ENCODE data around the gene EMD. TPM values are rescaled to one million over a fixed set of nuclear protein-coding genes. Genes with fewer than 3 reads are reported as not detected.

EMD gene
- total and polyA plus RNA-seq, 10 of the 15 experiments (the other 5 are each of a cell fraction or from before 2014, with no cell fraction given) = 0.76 to 100 (median 43.2) TPM

- no peaks in the 10 kb centered on the region for H3K27me3 ChIP-seq (replicated peaks in 1 of 2; ENCODE audit: control insufficient read depth in 2 of 2, insufficient read depth in 2 of 2, low read length in 1 of 2)
- no peak for ATAC-seq
- BruUV-seq (replicated peaks) = TSS peak; percentile 57
- H3K27ac ChIP-seq (ENCODE audit: control insufficient read depth, insufficient read depth) = no peak overlapping the region
- peaks cover 0 to 53% of the 10 kb centered on the region in 2 experiments; a peak in 2 of 4 replicates for H3K36me3 ChIP-seq (ENCODE audit: control insufficient read depth in 2 of 2, insufficient read depth in 2 of 2, low read length in 1 of 2)
- no peaks in the 10 kb centered on the region for H4K20me1 ChIP-seq (ENCODE audit: control insufficient read depth, insufficient read depth)
- H3K79me2 ChIP-seq (ENCODE audit: control insufficient read depth, insufficient read depth, low read length) = no peaks in the 10 kb centered on the region
- no peak overlapping the region for H2AFZ ChIP-seq (ENCODE audit: control insufficient read depth, low read depth, low read length)
- H3K4me3 ChIP-seq = no peak overlapping the region
- 42% methylated on average over 13 of the region's 13 CpGs for WGBS (ENCODE audit: insufficient coverage, insufficient replicate concordance, low lambda C conversion rate, missing lambda C conversion rate)
- CTCF ChIA-PET = no interaction called here
- intact Hi-C loops (cut with micrococcal nuclease; ENCODE audit: unreplicated experiment) = no loop called here
- RAD21 ChIA-PET (ENCODE audit: unreplicated experiment) = no interaction called here
- SMC1A ChIA-PET (ENCODE audit: uncharacterized antibody, unreplicated experiment) = no interaction called here
- H3K4me1 ChIP-seq (ENCODE audit: control insufficient read depth, insufficient read depth, low read length) = no peaks in the 10 kb centered on the region
- no peak for DNase-seq (ENCODE audit: low read depth, low spot score)
- H3K9ac ChIP-seq (ENCODE audit: control insufficient read depth, insufficient read depth, low read length) = no peak overlapping the region
- TF ChIP-seq ZNF274 (IDR thresholded peaks at IDR 0.05; ENCODE audit: insufficient read depth, insufficient read length) (no peak), ATF7 (IDR thresholded peaks at IDR 0.05; ENCODE audit: low read depth) (no peak), PML (IDR thresholded peaks at IDR 0.05; ENCODE audit: low read length) (no peak)
- POLR2A ChIA-PET = no interaction called here
- no peaks in the 10 kb centered on the region; the same call in 2 of the 3 replicates for H3K9me3 ChIP-seq (replicated peaks; ENCODE audit: control insufficient read depth, insufficient read depth, low read length)
- no peak overlapping the region for H3K4me2 ChIP-seq (ENCODE audit: control insufficient read depth, insufficient read depth)
- in situ Hi-C loops (cut with MboI) = no loop called here
- FAIRE-seq = no peak
These were observed 26.6 kb upstream of the EMD start for GRCh38 chrX:154352466-154352865.

- intact Hi-C loops (cut with micrococcal nuclease; ENCODE audit: unreplicated experiment) = no loop called here
- ChIA-PET RAD21 (ENCODE audit: unreplicated experiment) (no interaction called here), CTCF (no interaction called here), POLR2A (no interaction called here), SMC1A (ENCODE audit: uncharacterized antibody, unreplicated experiment) (no interaction called here)
- Histone ChIP-seq H3K4me2 (ENCODE audit: control insufficient read depth, insufficient read depth) (no peak overlapping the region), H2AFZ (ENCODE audit: control insufficient read depth, low read depth, low read length) (no peak overlapping the region), H3K79me2 (ENCODE audit: control insufficient read depth, insufficient read depth, low read length) (no peaks in the 10 kb centered on the region), H3K27ac (ENCODE audit: control insufficient read depth, insufficient read depth) (no peak overlapping the region), H3K27me3 (replicated peaks in 1 of 2; ENCODE audit: control insufficient read depth in 2 of 2, insufficient read depth in 2 of 2, low read length in 1 of 2) (no peaks in the 10 kb centered on the region), H3K4me1 (ENCODE audit: control insufficient read depth, insufficient read depth, low read length) (no peaks in the 10 kb centered on the region), H4K20me1 (ENCODE audit: control insufficient read depth, insufficient read depth) (no peaks in the 10 kb centered on the region), H3K9me3 (replicated peaks; ENCODE audit: control insufficient read depth, insufficient read depth, low read length) (no peaks in the 10 kb centered on the region; the same call in 2 of the 3 replicates), H3K9ac (ENCODE audit: control insufficient read depth, insufficient read depth, low read length) (no peak overlapping the region), H3K36me3 (ENCODE audit: control insufficient read depth in 2 of 2, insufficient read depth in 2 of 2, low read length in 1 of 2) (peaks cover 0 to 59% of the 10 kb centered on the region in 2 experiments; a peak in 2 of 4 replicates), H3K4me3 (no peak overlapping the region)
- WGBS (ENCODE audit: insufficient coverage, insufficient replicate concordance, low lambda C conversion rate, missing lambda C conversion rate) = 69% methylated on average over 23 of the region's 24 CpGs
- FAIRE-seq (no peak), ATAC-seq (no peak), DNase-seq (ENCODE audit: low read depth, low spot score) (no peak)
- no TSS peak for BruUV-seq (replicated peaks)
- in situ Hi-C loops (cut with MboI) = no loop called here
- TF ChIP-seq CREB1 (IDR thresholded peaks at IDR 0.05; ENCODE audit: low read depth) = no peak
- no peak for TF ChIP-seq CHD4 (IDR thresholded peaks at IDR 0.05)
- no peak for TF ChIP-seq HSF1 (IDR thresholded peaks at IDR 0.05; ENCODE audit: low read depth, low read length)
- TF ChIP-seq RCOR1 (conservative IDR thresholded peaks at IDR 0.05; ENCODE audit: low read depth, low read length) = no peak
- no peak for TF ChIP-seq SP1 (IDR thresholded peaks at IDR 0.05; ENCODE audit: low read depth, low read length)
- no peak for TF ChIP-seq JUND (IDR thresholded peaks at IDR 0.05; ENCODE audit: low read depth, low read length)
- no peak for TF ChIP-seq HDAC6 (IDR thresholded peaks at IDR 0.05; ENCODE audit: unreplicated experiment)
- no peak for TF ChIP-seq SRF (IDR thresholded peaks at IDR 0.05; ENCODE audit: low read depth in 2 of 2, low read length in 2 of 2)
- no peak for TF ChIP-seq ZNF687 (IDR thresholded peaks at IDR 0.05)
These were observed 25.8 kb upstream of the EMD start for GRCh38 chrX:154353172-154353843.
